SU-DHL-6 (cell line): ENCODE results near the gene NPFFR1.

Source experiments
- H2AFZ ChIP-seq: fragments of 200-600 bp; sonication (generic); 2 replicates; pipeline ENCODE4 v1.6.1; 2014; ENCODE audit warnings: low read depth, mild to moderate bottlenecking, moderate library complexity, mixed read lengths, antibody characterized with exemption, low read length; ENCODE audit not compliant: severe bottlenecking
- H3F3A ChIP-seq: fragments of 200-600 bp; shearing (Covaris generic); 2 replicates; pipeline ENCODE4 v1.6.0; 2016; ENCODE audit warnings: antibody characterized with exemption, mild to moderate bottlenecking; ENCODE audit not compliant: insufficient read depth
- H3K27ac ChIP-seq: fragments of 200-600 bp; sonication (generic); 2 replicates; pipeline ENCODE4 v1.5.1; 2016; ENCODE audit warnings: low read depth, mild to moderate bottlenecking, low read length, moderate library complexity, mixed read lengths
- H3K27me3 ChIP-seq: fragments of 200-600 bp; sonication (generic), shearing (Covaris generic); 2 replicates; pipeline ENCODE4 v1.6.0; 2014; ENCODE audit warnings: mild to moderate bottlenecking, low read length
- H3K36me3 ChIP-seq: fragments of 200-600 bp; sonication (generic); 2 replicates; pipeline ENCODE4 v1.6.1; 2014; ENCODE audit warnings: mild to moderate bottlenecking, low read length, mixed read lengths
- H3K4me2 ChIP-seq: fragments of 300-600, 200-600 bp; shearing (Covaris generic), sonication (generic); 2 replicates; pipeline ENCODE4 v1.6.0; 2014; ENCODE audit warnings: low read length, low read depth, mild to moderate bottlenecking; ENCODE audit not compliant: poor library complexity, severe bottlenecking
- H3K4me3 ChIP-seq: fragments of 200-600 bp; sonication (generic); 2 replicates; pipeline ENCODE4 v1.5.1; 2014; ENCODE audit warnings: antibody characterized with exemption, low read length, mild to moderate bottlenecking, mixed read lengths; ENCODE audit not compliant: insufficient read depth, poor library complexity, severe bottlenecking
- H3K79me2 ChIP-seq: fragments of 200-600 bp; sonication (generic); 2 replicates; pipeline ENCODE4 v1.6.1; 2014; ENCODE audit warnings: mild to moderate bottlenecking, low read length, moderate library complexity; ENCODE audit not compliant: insufficient read depth
- H3K9ac ChIP-seq: fragments of 200-600 bp; sonication (generic); 2 replicates; pipeline ENCODE4 v1.7.0; 2014; ENCODE audit warnings: mild to moderate bottlenecking, low read length
- H3K9me2 ChIP-seq: fragments of 200-600 bp; sonication (generic); replicated peaks from 2 replicates; pipeline ENCODE4 v1.6.1; 2014; ENCODE audit warnings: low read length; ENCODE audit not compliant: insufficient read depth
- H3K9me3 ChIP-seq: fragments of 200-600 bp; sonication (generic); 2 replicates; pipeline ENCODE4 v1.6.1; 2014; ENCODE audit warnings: low read length, mixed read lengths; ENCODE audit not compliant: insufficient read depth
- H4K20me1 ChIP-seq: fragments of 200-600 bp; sonication (generic); 2 replicates; pipeline ENCODE4 v1.6.1; 2014; ENCODE audit warnings: low read depth, mild to moderate bottlenecking, antibody characterized with exemption, low read length, moderate library complexity, mixed read lengths
- EZH2phosphoT487 ChIP-seq: fragments of 200-600 bp; sonication (generic), shearing (Covaris generic); conservative IDR thresholded peaks from 2 replicates; pipeline ENCODE4 v1.6.1; 2018; ENCODE audit warnings: mild to moderate bottlenecking, antibody characterized with exemption, low read length, moderate library complexity, mixed read lengths
- TF ChIP-seq, protein P1 (sequence below): fragments of 200-600 bp; sonication (generic); IDR thresholded peaks from one replicate; pipeline ENCODE4 v1.5.1; 2017; ENCODE audit warnings: antibody characterized with exemption, mild to moderate bottlenecking, low read length, moderate library complexity; ENCODE audit not compliant: insufficient read depth, poor library complexity, severe bottlenecking

The NPFFR1 gene

DNA sequence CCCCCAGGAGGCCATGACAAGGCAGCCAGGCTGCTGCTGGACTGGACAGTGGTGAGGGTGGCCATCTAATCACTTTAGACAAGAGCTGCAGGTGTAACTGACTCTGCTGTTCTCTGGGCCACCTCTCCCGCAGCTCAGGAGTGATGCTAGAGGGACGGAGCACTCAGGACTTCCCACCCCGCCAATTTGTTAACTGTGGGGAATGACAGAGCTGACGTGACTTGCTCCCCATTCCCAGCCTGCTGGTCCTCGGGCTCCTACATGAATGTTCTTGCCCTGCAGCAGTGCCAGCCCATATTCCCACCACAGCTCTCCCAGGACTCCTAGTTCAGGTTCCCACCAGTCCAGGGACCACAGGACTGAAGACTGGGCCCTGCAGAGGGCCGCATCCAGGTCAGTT lies 16.7 kb upstream of the NPFFR1 start:
- Histone ChIP-seq H4K20me1 (no peaks in the 10 kb centered on the region), H3K27ac (no peak overlapping the region), H3K4me2 (no peak overlapping the region), H3K9ac (no peak overlapping the region), H3K9me3 (no peaks in the 10 kb centered on the region), H3K4me3 (no peak overlapping the region), H3K36me3 (no peaks in the 10 kb centered on the region), H3F3A (no peaks in the 10 kb centered on the region), H2AFZ (no peak overlapping the region), H3K27me3 (no peaks in the 10 kb centered on the region), H3K79me2 (no peaks in the 10 kb centered on the region), H3K9me2 (no peaks in the 10 kb centered on the region)
- TF ChIP-seq, protein P1, sequence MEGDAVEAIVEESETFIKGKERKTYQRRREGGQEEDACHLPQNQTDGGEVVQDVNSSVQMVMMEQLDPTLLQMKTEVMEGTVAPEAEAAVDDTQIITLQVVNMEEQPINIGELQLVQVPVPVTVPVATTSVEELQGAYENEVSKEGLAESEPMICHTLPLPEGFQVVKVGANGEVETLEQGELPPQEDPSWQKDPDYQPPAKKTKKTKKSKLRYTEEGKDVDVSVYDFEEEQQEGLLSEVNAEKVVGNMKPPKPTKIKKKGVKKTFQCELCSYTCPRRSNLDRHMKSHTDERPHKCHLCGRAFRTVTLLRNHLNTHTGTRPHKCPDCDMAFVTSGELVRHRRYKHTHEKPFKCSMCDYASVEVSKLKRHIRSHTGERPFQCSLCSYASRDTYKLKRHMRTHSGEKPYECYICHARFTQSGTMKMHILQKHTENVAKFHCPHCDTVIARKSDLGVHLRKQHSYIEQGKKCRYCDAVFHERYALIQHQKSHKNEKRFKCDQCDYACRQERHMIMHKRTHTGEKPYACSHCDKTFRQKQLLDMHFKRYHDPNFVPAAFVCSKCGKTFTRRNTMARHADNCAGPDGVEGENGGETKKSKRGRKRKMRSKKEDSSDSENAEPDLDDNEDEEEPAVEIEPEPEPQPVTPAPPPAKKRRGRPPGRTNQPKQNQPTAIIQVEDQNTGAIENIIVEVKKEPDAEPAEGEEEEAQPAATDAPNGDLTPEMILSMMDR, result no peak
- no peak for TF ChIP-seq EZH2phosphoT487

GRCh38 chr10:70299876-70300275 lies 16.1 kb upstream of the NPFFR1 start:
- Histone ChIP-seq H3K9ac (no peak overlapping the region), H3K79me2 (no peaks in the 10 kb centered on the region), H3K9me2 (no peaks in the 10 kb centered on the region), H2AFZ (no peak overlapping the region), H3K27me3 (no peaks in the 10 kb centered on the region), H3K9me3 (no peaks in the 10 kb centered on the region), H3F3A (no peaks in the 10 kb centered on the region), H4K20me1 (no peaks in the 10 kb centered on the region), H3K4me3 (no peak overlapping the region), H3K27ac (no peak overlapping the region), H3K36me3 (no peaks in the 10 kb centered on the region), H3K4me2 (no peak overlapping the region)
- no peak for TF ChIP-seq EZH2phosphoT487
- TF ChIP-seq, protein P1, result no peak

- H4K20me1 ChIP-seq, result no peaks in the 10 kb centered on the region
- H3K4me3 ChIP-seq, result no peak overlapping the region
- no peak overlapping the region for H3K9ac ChIP-seq
- no peaks in the 10 kb centered on the region for H3K27me3 ChIP-seq
- no peaks in the 10 kb centered on the region for H3K9me2 ChIP-seq
- H3K36me3 ChIP-seq, result no peaks in the 10 kb centered on the region
- H3K27ac ChIP-seq, result no peak overlapping the region
- H3K4me2 ChIP-seq, result no peak overlapping the region
- TF ChIP-seq, protein P1, result no peak
- TF ChIP-seq EZH2phosphoT487, result no peak
- no peaks in the 10 kb centered on the region for H3F3A ChIP-seq
- H3K9me3 ChIP-seq, result no peaks in the 10 kb centered on the region
- no peaks in the 10 kb centered on the region for H3K79me2 ChIP-seq
- H2AFZ ChIP-seq, result no peak overlapping the region
These were observed 14.6 kb upstream of the NPFFR1 start for GRCh38 chr10:70298393-70298792.
